Astrocyte of the cerebellum (primary cell): ENCODE results near the gene C2CD4A.
A peak's percentile ranks its signal among the peaks of the same experiment; 100 is the strongest.

Source experiments
- DNase-seq: peaks from one replicate; pipeline ENCODE4 v3.0.0-alpha.2; 2011; ENCODE audit warnings: low read depth
- H3K4me3 ChIP-seq: 2 replicates; pipeline ENCODE4 v1.5.1; 2011; ENCODE audit warnings: mild to moderate bottlenecking, low read depth, low read length, moderate library complexity
- CTCF ChIP-seq: IDR thresholded peaks from 2 replicates; pipeline ENCODE4 v1.5.1; 2012; ENCODE audit warnings: low read length, low read depth, moderate library complexity, mild to moderate bottlenecking; ENCODE audit errors: missing control alignments
- in situ Hi-C: cut with HindIII; loops from 2 replicates; pipeline ENCODE4 v1.10.0; 2017; ENCODE audit warnings: low sequenced_read_pairs

Gene C2CD4A

GRCh38 chr15:62068810-62069167 lies 2.0 kb downstream of the C2CD4A start:
- DNase-seq, result no peak
- in situ Hi-C loops, result no loop called here
- H3K4me3 ChIP-seq, result no peak overlapping the region
- TF ChIP-seq CTCF, result peak; percentile 1

- TF ChIP-seq CTCF, result no peak
- no peak for DNase-seq
- H3K4me3 ChIP-seq, result no peak overlapping the region
- in situ Hi-C loops, result no loop called here
Measured at GRCh38 chr15:62069551-62069950, 2.8 kb downstream of the C2CD4A start.

- DNase-seq, result no peak
- in situ Hi-C loops, result no loop called here
- H3K4me3 ChIP-seq, result no peak overlapping the region
- TF ChIP-seq CTCF, result peak; percentile 59
Measured at GRCh38 chr15:62071711-62072308, 5.0 kb downstream of the C2CD4A start.

GRCh38 chr15:62075595-62076277 lies 9.0 kb downstream of the C2CD4A start:
- in situ Hi-C loops, result no loop called here
- no peak for TF ChIP-seq CTCF
- no peak overlapping the region for H3K4me3 ChIP-seq
- DNase-seq, result no peak

GRCh38 chr15:62079594-62079993 lies 12.8 kb downstream of the C2CD4A start:
- in situ Hi-C loops, result no loop called here
- TF ChIP-seq CTCF, result no peak
- no peak for DNase-seq
- no peak overlapping the region for H3K4me3 ChIP-seq

GRCh38 chr15:62083194-62084154 lies 16.7 kb downstream of the C2CD4A start:
- in situ Hi-C loops, result no loop called here
- H3K4me3 ChIP-seq, result no peak overlapping the region
- no peak for DNase-seq
- TF ChIP-seq CTCF, result no peak
